ENCODE data around the gene HRAS. TPM values are rescaled to one million over a fixed set of nuclear protein-coding genes. Genes with fewer than 3 reads are reported as not detected.

HRAS gene
- total and polyA plus RNA-seq, 4 donors: 4.7 to 17.4 (median 10.9) TPM

GRCh38 chr11:569158-569885 is 33.9 kb upstream of the HRAS start:
- Histone ChIP-seq H3K36me3 (ENCODE audit: control insufficient read depth in 4 of 4, insufficient read depth in 3 of 4, low read depth in 1 of 4, low read length in 3 of 4) (no peaks in the 10 kb centered on the region), H3K4me1 (ENCODE audit: control insufficient read depth in 4 of 4, insufficient read depth in 4 of 4, low read length in 3 of 4) (peaks cover 2 to 27% (median 17%) of the 10 kb centered on the region in 4 donors), H3K9me3 (ENCODE audit: control insufficient read depth in 4 of 4, low read length in 3 of 4) (no peaks in the 10 kb centered on the region), H3K27me3 (ENCODE audit: control insufficient read depth in 4 of 4, insufficient read depth in 4 of 4, low read length in 3 of 4) (no peaks in the 10 kb centered on the region), H3K27ac (ENCODE audit: low read depth in 1 of 2, low read length in 2 of 2) (peak overlapping the region; percentile 74 to 76), H3K9ac (ENCODE audit: low read depth in 1 of 2, low read length in 2 of 2) (peak overlapping the region in 1 of 2 donors; percentile 54), H3K4me3 (ENCODE audit: low read depth in 1 of 3, low read length in 3 of 3) (peak overlapping the region in 2 of 3 donors; percentile 23 to 90)
- 23% methylated on average over 36 of the region's 36 CpGs for WGBS
- TF ChIP-seq MAX (IDR thresholded peaks at IDR 0.05) (no peak), NR2F2 (IDR thresholded peaks at IDR 0.05) (peak; percentile 10), SP1 (IDR thresholded peaks at IDR 0.05) (peak; percentile 26), HNF4G (IDR thresholded peaks at IDR 0.05) (no peak), JUND (IDR thresholded peaks at IDR 0.05) (peak in 1 of 2 donors; percentile 30), FOXA1 (IDR thresholded peaks at IDR 0.05) (no peak), FOXA2 (IDR thresholded peaks at IDR 0.05) (no peak), CTCF (IDR thresholded peaks at IDR 0.05; ENCODE audit: low read depth, low read length, missing input control) (no peak), REST (IDR thresholded peaks at IDR 0.05) (no peak), EGR1 (IDR thresholded peaks at IDR 0.05; ENCODE audit: low read depth in 2 of 2) (no peak), RXRA (IDR thresholded peaks at IDR 0.05) (peak; percentile 67 to 90), HNF4A (conservative IDR thresholded peaks at IDR 0.05) (peak; percentile 49 to 89), ATF3 (IDR thresholded peaks at IDR 0.05) (no peak), TAF1 (conservative IDR thresholded peaks at IDR 0.05) (no peak), YY1 (IDR thresholded peaks at IDR 0.05) (peak; percentile 20), ZBTB33 (IDR thresholded peaks at IDR 0.05) (no peak), RAD21 (IDR thresholded peaks at IDR 0.05) (no peak), GABPA (IDR thresholded peaks at IDR 0.05 in 1 of 2, conservative IDR thresholded peaks at IDR 0.05 in 1 of 2) (no peak)
- DNase-seq (ENCODE audit: low spot score): no peak

All from liver (tissue), 9 donors.